OCI-M2 (cell line): ENCODE data around the gene HLA-DOA.

ENCODE experiments used
- DNase-seq: peaks from one replicate; lab custom pipeline; 2025; ENCODE audit not compliant: unreplicated experiment; lab: John Stamatoyannopoulos, UW

HLA-DOA gene

GRCh38 chr6:32967151-32968091, 42.0 kb downstream of the HLA-DOA start:
- no peak for DNase-seq

GRCh38 chr6:32964776-32965175, 44.6 kb downstream of the HLA-DOA start:
- DNase-seq: no peak

GRCh38 chr6:32963866-32964265, 45.5 kb downstream of the HLA-DOA start:
- DNase-seq: no peak

- no peak for DNase-seq
Measured at GRCh38 chr6:32962213-32962826, 47.1 kb downstream of the HLA-DOA start.

GRCh38 chr6:32960563-32960962, 48.8 kb downstream of the HLA-DOA start:
- no peak for DNase-seq

GRCh38 chr6:32956176-32956575, 53.2 kb downstream of the HLA-DOA start:
- DNase-seq: no peak

- DNase-seq: no peak
Measured at GRCh38 chr6:32954986-32955802, 54.2 kb downstream of the HLA-DOA start.

- DNase-seq: no peak
Measured at GRCh38 chr6:32954267-32954666, 55.1 kb downstream of the HLA-DOA start.
